ENCODE measurements around the gene GLT1D1.
"Not testable (repeated sequence)": the region's sequence is repeated elsewhere in the genome, so short reads cannot be mapped to it uniquely, and the experiment has no call there.

The GLT1D1 gene

DNA sequence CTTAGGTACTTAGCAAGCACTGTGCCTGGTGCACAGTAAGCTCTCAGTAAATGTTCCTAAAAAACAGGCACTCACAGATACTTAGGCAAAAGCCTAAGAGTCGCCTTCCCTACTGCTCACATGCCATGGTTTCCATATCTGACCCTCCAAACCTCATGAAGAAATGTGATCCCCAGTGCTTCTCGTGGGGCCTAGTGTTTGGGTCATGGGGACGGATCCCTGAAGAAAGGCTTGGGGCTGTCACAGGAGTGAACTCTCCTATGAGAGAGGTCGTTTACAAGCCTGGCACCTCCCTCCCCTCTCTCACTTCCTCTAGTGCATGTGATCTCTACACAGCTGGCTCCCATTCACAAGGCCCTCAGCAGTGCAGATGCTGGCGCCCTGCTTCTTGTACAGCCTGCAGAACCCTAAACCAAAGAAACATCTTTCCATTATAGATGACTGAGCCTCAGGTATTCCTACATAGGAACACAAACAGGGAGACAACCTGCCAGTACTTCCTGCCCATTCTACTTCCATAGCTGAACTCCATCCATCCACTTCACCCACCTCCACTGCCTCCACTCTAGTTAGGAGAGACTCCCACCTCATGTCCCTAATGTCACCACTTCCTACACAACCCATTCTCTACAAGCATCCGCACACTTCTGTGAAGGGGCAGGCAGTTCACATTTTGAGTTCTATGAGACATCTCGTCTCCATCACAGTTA lies 32.4 kb upstream of the GLT1D1 start:
- DNase-seq = peak; percentile 37

DNA sequence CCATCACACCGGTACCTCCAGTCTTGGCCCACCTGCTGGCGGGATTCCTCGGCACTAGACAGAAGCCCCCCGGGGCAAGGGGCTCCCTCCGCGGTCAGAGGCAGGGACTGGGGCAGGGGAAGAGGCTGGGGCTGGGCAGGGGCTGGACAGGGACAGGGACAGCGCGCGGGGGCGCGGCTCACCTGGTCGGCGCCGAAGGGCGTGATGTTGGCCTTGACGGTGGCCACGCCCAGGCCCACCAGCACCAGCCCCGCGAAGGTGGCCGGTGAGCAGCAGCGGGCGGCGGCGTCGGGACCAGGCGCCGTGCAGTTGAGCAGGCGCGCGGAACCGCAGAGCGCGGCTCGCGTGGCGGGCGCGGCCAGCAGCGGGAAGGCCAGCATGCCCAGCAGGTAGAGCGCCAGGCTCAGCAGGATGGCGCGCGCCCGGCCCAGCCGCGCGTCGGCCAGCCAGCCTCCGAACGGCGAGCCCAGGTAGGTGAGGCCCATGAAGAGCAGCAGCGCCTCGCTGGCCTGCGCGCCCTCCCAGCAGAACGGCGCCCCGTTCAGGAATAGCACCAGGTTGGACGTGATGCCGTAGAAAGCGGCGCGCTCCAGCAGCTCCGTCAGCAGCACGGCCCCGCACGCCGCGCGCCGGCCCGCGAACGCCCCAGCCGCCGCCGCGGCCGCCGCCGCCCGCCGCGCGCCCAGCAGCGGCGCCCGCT lies 29.9 kb upstream of the GLT1D1 start:
- DNase-seq = peak; percentile 21

DNA sequence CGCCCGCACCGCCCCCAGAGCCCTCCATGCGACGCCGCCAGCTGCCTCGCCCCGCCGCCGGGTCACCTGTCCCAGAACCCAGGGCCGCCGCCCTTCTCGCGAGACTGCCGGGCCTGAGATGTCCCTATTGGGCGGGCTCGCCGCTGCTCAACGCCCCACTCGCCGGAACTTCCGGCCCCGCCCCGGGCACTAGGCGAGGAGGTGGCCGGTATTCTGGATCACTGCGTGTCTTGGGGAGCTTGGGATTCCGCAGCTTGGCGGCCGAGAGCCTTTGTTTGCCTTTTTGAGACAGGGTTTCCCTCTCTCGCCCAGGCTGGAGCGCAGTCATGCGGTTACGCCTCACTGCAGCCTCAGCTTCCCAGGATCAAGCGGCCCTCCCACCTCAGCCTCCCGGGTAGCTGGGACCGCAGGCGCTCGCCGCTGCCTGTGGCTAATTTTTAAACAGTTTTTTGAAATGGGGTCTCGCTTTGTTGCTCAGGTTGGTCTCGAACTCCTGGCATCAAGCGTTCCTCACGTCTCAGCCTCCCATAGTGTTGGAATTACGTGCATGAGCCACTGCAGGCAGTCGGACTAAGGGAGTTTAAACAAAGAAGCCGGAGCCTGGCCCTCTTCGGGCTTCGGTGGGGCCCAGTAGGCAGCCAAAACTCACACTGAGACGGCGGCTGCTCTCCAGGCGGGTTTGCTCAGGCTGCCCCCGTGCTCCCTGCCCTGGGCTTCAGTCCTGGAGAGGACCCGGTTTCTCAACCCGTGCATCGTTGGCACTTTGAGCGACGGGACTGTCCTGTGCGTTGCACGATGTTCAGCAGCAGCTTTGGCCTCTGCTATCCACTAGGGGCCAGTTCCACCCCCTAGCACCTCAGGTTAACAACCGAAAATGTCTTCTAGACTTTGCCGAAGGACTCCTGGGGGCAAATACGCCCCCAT lies 29.1 kb upstream of the GLT1D1 start, which contains the start of gene SLC15A4:
Gene SLC15A4 (minus strand): TSS at position 43 of the 924 bp plus-strand sequence. CDS start 15 bp downstream, at position 28.
- peak; percentile 96 for DNase-seq

DNA sequence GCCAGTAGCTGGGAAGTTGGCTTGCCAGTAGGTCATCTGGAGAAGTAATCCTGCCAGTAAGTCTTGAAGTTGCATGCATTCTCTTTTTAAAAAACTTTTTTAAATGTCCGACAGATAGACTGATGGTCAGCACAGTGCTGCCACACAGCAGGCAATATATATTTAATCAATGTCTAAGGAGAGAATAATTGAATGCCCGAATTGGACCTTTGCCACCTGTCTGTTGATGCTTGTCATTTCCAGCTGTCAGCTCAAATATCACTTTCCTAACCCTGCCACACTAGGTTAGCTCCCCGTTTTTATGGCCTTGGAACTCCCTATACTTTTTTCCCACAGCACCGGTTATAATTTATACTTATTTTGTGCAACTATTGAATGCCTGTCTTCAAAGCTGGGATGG lies 27.4 kb upstream of the GLT1D1 start:
- no peak for DNase-seq

DNA sequence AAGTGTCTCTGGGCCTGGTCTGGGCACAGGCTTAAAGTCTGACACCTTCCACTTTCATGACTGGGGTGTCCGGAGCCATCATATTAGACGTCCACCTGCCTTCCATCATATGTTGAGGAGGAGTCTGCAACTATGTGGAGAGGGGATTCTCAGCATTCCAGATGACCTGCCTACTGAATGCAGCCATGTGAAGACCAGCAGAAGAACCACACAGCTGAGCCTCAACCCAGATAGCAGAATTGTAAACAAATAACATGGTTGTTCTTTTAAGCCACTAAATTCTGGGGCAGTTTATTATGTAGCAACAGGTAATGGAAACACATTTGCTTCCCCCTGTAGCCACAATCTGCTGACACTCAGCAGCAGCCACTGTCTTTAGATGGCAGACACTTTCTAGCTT lies 25.6 kb upstream of the GLT1D1 start:
- DNase-seq = no peak

DNA sequence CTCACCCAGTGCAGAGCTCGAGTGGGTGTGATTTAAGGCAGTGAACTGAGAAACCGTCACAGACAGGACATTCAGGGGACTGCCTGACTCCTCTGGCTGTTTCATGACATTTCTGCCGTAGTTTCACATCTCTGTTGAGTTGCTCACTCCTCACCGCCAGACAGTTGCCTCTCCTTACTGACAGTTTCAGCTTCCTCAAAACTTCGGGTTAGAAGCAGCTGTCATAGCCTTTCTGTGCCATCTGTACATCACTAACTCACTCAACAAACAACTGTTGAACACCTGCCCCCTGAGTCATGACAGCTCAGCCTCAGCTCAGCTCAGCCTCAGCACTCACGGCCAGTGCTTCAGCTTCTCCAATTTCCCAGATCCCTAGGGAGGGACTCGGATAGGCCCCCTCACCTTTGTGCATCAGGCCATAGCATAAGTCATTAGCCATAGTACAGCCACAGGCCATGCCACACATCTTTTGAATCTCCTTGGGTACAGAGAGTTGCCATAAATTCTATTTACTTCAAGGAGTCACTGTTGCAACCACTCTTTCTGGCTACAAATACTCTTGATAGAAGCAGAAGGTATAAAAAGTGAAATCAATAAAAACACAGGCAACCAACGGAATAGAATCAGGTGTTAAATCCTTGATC lies 23.3 kb upstream of the GLT1D1 start:
- peak; percentile 77 for DNase-seq

DNA sequence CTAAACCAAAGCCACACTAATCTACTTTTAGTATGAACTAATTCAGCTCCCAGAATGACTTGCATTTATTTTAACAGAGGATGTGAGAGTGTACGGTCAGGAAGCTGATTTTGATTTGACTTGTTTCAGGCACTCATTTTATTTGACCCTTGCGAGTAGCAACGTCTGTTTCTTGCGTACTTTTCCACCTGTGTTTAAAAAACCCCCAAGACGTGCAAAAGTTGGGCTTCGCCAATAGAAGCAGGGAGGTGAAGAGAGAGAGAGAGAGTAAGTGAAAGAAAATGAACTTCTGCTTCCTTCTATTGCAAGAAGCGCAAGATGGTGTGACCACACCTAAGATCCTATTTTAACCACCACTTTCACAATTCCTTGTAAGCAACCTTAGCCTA lies 22.8 kb upstream of the GLT1D1 start:
- DNase-seq = peak; percentile 81

DNA sequence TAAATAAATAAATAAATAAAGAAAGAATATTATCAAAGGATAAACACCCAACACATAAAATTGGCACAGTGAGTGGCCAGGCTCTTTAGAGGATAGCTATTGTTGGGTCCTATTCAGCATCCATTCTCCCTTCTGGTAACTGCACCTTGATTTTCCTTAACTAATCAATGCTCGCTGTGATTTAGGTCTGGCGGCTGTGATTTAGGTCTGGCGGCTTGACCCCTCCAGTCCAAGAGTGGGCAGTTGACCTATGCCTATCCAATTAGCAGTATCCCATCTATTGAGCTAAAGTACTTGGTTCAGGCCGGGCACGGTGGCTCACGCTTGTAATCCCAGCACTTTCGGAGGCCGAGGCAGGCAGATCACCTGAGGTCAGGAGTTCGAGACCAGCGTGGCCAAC lies 19.9 kb upstream of the GLT1D1 start:
- DNase-seq = no peak

DNA sequence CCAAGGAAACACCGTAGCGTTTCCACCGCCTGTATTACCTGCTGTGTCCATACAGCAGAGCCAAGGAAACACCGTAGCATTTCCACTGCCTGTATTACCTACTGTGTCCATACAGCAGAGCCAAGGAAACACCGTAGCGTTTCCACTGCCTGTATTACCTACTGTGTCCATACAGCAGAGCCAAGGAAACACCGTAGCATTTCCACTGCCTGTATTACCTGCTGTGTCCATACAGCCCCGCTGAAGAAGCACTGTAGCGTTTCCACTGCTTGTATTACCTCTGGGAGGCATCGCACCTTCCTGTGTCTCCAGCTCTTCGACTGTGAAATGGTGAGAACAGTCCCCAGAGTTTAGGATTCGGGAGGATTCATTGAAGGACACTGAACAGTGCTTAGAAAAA lies 13.4 kb upstream of the GLT1D1 start:
- DNase-seq = not testable (repeated sequence)

DNA sequence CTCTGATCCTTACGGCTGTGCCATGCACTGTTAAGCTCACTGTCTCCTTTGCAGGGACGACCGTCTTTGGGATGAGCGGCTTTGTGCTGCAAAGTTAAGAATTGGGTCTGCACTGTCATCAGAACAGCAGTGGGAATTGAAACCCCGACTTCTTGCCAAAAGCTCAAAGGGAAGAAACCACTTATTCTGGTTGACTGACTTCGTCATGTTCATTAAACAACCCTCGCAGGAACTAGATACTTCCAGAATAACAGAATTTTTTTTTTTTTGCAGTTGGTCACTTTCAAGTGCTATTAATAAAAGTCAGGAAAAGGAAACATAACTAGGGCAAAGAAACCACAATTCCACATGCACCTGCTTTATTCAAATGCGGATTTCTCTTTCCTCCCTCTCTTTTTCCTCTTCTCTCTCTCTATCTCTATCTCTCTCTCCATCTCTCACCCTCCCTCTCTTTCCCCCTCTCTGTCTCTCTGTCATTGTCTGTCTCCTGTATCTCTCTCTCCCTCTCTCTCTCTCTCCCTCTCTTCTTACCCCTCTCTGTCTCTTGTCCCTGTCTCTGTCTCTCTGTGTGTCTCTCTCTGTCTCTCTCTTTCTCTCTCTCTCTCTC lies 12.3 kb upstream of the GLT1D1 start:
- DNase-seq = no peak

DNA sequence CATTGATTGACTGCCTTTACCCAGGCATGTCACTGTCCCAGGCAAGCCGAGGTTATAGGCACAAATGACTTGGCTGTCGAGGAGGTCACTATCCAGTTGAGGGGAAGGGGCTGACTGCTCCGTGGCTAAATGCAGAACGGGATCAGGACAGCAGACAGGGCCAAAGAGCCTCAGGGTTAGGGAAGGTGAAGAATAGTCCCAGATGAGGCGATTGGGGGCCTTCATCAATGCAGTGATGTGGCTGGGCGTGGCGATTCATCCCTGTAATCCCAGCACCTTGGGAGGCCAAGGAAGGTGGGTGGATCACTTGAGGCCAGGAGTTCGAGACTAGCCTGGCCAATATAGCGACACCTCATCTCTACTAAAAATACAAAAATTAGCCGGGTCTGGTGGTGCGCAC lies 10.7 kb upstream of the GLT1D1 start:
- no peak for DNase-seq

DNA sequence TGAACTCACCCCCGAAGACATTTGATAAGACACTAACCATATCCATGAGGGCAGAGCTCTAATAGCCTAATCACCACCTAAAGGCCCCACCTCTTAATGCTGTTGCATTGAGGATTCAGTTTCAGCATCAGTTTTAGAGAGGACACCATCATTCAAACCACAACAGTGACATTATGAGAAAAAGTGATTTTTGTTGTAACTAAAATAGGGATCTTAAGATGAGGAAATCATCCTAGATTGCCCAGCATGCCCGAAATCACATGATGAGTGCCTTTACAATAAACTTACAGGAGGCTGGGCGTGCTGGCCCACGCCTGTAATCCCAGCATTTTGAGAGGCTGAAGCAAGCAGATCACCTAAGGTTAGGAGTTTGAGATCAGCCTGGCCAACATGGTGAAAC lies 9.7 kb upstream of the GLT1D1 start:
- no peak for DNase-seq

DNA sequence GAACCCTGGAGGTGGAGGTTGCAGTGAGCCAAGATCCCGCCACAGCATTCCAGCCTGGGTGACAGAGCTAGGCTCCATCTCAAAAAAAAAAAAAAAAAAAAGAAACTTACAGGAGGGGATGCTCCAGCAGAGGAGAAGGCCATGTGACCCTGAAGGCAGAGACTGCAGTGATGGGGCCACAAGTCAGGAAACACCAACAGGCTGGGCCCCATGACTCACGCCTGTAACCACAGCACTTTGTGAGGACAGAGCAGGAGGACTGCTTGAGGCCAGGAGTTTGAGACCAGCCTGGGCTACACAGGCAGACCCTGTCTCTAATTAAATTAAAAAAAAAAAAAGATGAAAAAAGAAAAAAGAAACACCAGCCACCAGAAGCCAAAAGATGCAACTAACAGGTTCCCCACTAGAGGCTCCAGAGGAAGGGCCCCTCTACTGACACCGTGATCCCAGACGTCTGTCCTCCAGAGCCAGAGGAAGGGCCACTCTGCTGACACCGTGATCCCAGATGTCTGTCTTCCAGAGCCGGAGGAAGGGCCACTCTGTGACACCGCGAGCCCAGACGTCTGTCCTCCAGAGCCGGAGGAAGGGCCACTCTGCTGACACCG lies 9.1 kb upstream of the GLT1D1 start:
- DNase-seq = peak; percentile 29

DNA sequence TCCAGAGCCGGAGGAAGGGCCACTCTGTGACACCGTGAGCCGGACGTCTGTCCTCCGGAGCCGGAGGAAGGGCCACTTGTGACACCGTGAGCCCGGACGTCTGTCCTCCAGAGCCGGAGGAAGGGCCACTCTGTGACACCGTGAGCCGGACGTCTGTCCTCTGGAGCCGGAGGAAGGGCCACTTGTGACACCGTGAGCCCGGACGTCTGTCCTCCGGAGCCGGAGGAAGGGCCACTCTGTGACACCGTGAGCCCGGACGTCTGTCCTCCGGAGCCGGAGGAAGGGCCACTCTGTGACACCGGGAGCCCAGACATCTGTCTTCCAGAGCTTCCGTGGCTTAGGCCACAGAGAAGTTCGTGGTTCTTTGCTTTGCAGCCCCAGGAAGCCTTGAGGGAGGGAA lies 6.6 kb upstream of the GLT1D1 start:
- not testable (repeated sequence) for DNase-seq

DNA sequence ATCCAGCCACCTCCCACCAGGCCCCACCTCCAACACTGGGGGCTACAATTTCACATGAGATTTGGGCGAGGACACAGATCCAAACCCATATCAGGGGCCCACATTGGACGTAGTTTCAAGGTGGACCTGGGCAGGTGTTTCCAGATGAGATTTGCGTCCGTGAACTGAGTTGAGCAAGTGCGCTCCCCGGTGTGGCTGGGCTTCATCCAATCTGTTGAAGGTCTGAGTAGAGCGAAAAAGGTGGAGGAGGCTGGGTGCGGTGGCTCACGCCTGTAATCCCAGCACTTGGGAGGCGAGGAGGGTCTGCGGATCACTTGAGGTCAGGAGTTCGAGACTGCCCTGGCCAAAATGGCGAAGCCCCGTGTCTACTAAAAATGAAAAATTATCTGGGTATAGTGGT lies 4.9 kb upstream of the GLT1D1 start:
- no peak for DNase-seq

DNA sequence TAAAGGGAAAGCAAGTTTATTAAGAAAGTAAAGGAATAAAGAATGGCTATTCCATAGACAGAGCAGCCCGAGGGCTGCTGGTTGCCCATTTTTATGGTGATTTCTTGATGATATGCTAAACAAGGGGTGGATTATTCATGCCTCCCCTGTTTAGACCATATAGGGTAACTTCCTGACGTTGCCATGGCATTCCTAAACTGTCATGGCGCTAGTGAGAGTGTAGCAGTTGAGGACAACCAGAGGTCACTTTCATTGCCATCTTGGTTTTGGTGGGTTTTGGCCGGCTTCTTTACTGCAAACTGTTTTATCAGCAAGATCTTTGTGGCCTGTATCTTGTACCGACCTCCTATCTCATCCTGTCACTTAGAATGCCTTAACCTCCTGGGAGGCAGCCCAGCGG lies 3.5 kb upstream of the GLT1D1 start:
- DNase-seq = not testable (repeated sequence)

DNA sequence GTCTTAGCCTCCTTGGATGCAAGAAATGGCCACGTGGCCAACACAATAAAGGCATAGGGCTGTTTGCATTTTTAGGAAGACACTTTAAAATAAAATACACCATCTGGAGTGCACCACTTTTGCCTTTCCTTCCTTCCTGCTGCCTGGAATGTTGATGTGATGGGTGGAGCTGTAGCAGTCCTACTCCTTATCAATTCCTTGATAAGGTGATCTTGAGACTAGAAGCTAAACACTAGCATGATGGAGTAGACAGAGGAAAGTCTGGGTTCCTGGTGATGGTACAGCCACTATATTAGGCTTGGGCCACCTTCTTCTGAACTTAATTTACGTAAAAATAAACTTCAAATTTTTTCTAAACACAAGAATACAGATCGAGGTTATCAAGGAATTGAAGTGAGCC lies 2.9 kb upstream of the GLT1D1 start:
- no peak for DNase-seq

DNA sequence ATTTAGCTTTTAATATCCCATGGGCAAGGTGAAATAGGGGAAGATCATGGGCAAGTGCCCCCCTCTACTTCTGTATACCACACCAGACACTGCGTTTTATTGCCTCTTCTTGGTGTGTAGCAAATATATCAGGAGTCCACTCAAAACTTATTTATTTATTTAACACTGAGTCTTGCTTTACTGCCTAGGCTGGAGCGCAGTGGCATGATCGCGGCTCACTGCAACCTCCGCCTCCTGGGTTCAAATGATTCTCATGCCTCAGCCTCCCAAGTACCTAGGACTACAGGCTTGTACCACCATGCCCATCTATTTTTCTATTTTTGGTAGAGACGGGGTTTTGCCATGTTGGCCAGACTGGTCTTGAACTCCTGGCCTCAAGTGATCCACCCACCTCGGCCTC lies 1.8 kb upstream of the GLT1D1 start:
- DNase-seq = not testable (repeated sequence)

DNA sequence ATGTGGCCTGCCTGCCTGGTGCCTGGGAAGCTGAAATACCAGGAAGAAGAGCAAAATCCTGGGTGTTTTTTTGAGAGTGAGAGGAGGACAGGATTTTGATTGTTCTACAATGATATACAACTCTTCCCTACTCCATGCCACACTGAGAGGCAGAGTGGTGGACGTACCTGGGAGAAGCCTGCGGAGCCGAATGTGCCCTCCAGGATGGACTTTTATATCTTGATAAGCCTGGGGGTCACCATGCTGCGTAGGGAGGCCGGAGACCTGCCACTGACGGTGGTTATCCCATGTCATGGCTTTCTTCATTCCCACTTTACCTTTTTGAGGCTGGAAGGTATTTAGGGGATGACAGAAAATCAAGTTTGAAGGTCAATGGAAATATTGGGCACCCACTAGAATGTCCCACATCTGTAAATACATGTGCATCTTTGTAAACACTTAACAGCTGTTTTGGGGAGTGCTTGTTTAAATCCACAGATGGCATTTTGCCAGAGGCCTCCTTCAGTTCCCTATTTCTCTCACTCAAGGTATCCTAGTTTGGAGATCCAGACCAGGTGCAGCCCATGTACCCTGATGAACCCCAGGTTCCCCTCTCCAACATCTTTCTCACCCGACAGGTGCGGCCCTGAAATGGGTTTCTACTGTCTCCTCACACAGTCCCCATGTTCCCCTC lies 1.1 kb upstream of the GLT1D1 start:
- no peak for DNase-seq

DNA sequence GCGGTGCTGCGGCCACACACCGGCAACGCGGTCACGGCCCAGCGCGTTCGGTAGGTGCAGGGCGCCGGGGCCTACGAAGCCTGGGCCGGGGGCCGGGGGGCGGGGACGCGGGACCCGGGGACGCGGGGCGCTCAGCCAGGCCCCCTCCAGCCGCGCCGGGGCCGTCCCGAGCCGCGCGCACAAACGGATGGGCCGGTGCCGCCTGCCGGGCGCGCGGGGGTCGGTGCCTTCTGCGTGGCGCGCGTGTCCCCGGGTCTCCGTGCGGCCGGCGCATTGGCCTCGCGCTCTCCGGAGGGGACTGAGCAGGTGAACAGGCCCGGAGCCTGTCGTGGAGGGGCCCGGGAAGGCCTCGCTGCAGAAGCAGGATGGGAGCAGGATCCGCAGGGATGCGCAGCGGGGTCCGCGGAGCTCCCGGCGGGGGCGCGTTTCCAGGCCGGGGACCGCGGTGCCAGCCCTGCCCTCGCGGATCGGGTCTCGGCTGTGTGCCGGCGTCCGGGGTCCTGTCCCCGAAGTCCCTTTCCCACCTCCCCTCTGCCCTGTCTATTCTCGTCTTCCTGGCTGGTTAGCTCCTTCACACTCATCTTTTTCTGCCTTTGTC lies 421 bp downstream of the GLT1D1 start:
- DNase-seq = no peak
